GM18907 (cell line): Measurements from ENCODE around the gene NLGN1.
A peak's percentile ranks its signal among the peaks of the same experiment; 100 is the strongest.

Experiments used
- ATAC-seq: cut with Tn5 transposase; IDR thresholded peaks from one replicate; pipeline ENCODE4 v1.9.1; 2021; ENCODE audit warnings: mild to moderate bottlenecking, moderate library complexity; ENCODE audit not compliant: unreplicated experiment

Gene NLGN1

GRCh38 chr3:173630849-173631248, 233.3 kb downstream of the NLGN1 start:
- no peak for ATAC-seq

- ATAC-seq: no peak
Observed at GRCh38 chr3:173632945-173633344, 235.4 kb downstream of the NLGN1 start.

DNA sequence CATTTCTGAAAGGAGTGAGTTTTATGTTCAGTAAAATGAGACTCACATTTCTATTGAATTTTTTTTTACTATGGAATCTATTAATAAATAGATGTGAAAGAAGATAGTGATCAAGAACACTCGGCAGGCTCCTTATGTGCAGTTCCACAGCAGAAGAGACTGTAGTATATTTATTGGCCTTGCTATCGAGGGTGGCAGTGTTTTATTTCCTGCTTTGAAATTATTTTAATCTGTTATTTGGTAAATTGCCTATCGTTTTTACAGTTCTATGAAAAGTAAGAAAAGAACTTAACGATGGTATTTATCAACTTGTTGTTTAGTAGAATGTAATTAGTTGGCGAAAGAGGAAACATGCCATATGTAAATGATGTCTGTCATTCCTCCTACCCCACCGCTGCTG, 238.3 kb downstream of the NLGN1 start:
- no peak for ATAC-seq

DNA sequence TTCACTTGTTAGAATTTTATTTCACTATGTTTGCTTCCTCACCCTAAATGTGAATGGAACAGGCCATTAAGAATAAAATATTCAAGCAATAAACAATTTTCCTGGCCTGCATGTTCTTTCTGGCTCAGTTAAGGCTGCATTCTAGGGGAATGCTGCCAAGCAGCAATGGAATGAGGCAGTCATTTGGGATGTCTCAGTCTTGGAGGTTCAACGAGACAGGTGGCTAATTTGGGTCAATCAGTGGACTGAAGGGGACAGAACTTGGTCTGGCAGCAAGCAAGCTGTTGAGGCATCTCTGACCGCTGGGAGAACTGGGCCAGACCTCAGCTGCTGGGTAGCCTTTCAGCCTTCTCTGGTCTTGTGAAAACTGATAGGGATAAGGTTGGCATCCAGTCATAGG, 241.6 kb downstream of the NLGN1 start:
- ATAC-seq: no peak

GRCh38 chr3:173641696-173642095, 244.2 kb downstream of the NLGN1 start:
- no peak for ATAC-seq

GRCh38 chr3:173644086-173645082, 246.8 kb downstream of the NLGN1 start:
- ATAC-seq: no peak

GRCh38 chr3:173650596-173650995, 253.1 kb downstream of the NLGN1 start:
- no peak for ATAC-seq

- ATAC-seq: no peak
Observed at GRCh38 chr3:173652093-173652492, 254.5 kb downstream of the NLGN1 start.

- ATAC-seq: no peak
Observed at GRCh38 chr3:173653781-173654180, 256.2 kb downstream of the NLGN1 start.

GRCh38 chr3:173659972-173660371, 262.4 kb downstream of the NLGN1 start:
- no peak for ATAC-seq

DNA sequence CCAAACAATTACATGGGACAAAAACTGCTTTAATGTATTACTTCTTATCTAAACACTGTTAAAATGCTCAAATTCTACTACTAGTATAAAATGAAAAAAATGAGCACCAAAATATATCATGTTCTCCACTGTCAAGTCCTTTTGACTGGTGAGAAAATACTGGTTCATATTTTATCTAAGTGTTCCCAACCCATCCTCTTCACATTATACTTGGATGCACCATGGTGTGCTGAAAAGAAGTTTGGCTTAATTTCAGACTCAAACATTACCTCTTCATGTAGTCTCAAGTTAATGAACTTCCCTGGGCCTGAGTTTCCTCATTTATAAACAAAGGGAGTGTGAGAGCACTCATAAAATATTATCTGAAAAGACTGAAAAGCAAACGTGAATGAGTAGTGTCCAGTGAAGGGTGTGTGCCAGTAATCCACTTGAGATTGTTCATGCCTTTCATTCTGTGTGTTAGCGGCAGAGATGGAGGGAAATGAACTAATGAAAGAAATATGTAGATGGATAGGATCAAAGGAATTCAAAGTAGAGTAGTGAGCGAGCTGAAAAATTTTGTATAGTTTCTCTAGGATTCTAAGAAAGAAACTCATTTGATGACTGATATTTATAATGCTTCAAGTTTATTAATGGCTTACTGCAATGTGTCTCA, 263.2 kb downstream of the NLGN1 start:
- no peak for ATAC-seq

DNA sequence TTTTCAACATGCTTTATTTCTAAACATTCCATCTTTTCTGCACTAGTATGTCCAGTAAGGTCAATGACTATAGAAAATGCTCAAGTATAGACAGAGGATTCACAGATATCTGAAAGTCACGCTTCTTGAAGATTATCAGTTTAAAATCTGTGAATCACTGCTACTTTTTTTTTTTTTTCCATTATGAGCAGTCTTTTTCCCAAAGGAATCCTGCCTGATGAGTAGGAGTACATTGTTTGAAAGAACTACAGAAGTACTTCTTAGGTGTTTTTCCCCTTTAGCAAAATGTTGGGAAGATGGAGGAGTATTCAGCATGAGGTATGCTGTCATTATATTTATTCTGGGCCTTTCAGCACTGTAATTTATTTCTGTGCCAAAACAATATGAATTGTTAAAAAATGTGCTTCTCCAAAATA, 266.2 kb downstream of the NLGN1 start:
- ATAC-seq: no peak

GRCh38 chr3:173676094-173676493, 278.6 kb downstream of the NLGN1 start:
- no peak for ATAC-seq

- no peak for ATAC-seq
Observed at GRCh38 chr3:173681188-173681678, 283.7 kb downstream of the NLGN1 start.

DNA sequence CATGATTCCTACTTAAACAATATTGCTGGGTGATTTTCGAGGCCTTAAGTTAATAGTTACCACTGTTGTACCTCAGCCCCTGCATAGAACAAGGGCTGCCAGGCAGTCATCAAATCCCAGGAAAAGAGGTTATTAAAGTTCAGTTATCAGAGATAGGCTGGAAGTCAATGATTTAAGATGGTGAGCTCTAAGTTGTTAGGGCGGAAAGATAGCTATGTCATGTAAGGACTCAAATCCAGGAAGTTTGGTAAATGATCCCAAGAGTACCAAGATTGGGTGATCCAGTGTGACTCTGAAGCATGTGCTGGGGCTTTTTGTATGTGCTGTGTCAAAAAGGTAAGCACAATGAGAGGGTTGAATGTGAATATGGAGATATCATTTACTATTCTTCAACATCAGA, 287.9 kb downstream of the NLGN1 start:
- ATAC-seq: no peak

GRCh38 chr3:173688216-173688842, 290.8 kb downstream of the NLGN1 start:
- no peak for ATAC-seq

GRCh38 chr3:173690542-173691180, 293.1 kb downstream of the NLGN1 start:
- ATAC-seq: peak; percentile 77

- no peak for ATAC-seq
Observed at GRCh38 chr3:173699353-173699752, 301.8 kb downstream of the NLGN1 start.

- ATAC-seq: no peak
Observed at GRCh38 chr3:173700336-173700735, 302.8 kb downstream of the NLGN1 start.

DNA sequence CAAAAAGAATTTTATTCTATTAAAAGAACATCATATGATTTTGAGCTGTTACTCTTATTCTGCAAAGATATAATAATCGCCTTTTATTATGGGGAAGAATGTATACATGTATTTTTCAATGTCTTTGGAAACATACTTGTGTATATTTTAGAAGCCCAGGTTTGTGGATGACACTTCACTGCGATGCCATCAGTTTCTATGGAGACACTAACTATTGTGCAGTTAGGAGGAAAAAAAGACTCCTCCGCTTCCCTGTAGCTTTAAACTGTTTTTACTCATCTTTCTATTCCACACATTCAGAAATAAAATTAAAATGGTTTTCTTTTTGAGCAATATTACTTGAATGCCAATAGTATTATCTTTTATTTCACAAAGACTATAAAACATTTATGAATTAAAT, 305.0 kb downstream of the NLGN1 start:
- ATAC-seq: no peak

DNA sequence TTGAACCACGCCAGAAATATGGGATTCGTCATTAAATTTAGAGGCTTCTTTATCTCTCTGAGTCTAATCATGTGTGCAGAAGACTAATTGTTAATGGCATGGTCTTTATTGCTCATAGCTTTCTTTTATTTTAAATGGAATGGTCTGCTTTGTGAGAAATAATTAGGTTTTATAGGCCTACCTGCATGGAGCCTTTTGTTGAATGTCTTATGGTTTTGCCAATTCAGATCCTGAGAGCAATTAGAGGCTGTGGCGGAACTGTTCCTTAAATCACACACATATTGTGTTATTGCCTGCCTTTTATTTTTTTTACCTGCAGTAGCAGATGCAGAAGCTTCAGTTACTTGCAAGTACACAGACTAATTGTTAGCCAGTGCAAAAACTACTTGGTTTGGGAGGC, 306.2 kb downstream of the NLGN1 start:
- ATAC-seq: no peak
